ENCODE results near the gene PRDM11. TPM values are rescaled to one million over a fixed set of nuclear protein-coding genes. Genes with fewer than 3 reads are reported as not detected.

Gene PRDM11
- total RNA-seq, 2 donors from 2014 or later = 10.4 to 15.2 TPM

DNA sequence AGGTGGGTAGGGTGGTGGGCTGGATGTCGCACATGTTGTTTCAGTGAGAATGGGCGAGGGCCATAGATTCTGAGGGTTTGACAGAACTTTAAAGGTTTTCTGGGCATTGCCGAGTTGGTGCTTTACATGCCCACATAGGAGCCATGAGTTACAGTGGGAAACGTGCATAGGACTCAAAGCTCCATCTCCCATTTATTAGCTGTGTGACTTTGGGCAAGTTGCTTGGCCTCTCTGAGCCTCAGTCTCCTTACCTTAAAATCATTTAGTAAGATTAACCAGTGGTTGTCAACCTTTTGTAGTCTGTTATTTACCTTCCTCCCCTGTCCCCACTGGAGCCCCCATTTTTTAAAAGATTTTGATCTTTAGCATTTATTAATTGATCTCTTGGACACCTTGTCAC is 72.3 kb downstream of the PRDM11 start:
- WGBS, 2 experiments (ENCODE audit: insufficient coverage in 1 of 2, insufficient read length in 1 of 2) = 94 to 100% methylated on average over 1 to 4 of the region's 4 CpGs
- no peaks in the 10 kb centered on the region for H3K27me3 Mint-ChIP-seq (ENCODE audit: insufficient read depth)
- TF ChIP-seq, protein P1, sequence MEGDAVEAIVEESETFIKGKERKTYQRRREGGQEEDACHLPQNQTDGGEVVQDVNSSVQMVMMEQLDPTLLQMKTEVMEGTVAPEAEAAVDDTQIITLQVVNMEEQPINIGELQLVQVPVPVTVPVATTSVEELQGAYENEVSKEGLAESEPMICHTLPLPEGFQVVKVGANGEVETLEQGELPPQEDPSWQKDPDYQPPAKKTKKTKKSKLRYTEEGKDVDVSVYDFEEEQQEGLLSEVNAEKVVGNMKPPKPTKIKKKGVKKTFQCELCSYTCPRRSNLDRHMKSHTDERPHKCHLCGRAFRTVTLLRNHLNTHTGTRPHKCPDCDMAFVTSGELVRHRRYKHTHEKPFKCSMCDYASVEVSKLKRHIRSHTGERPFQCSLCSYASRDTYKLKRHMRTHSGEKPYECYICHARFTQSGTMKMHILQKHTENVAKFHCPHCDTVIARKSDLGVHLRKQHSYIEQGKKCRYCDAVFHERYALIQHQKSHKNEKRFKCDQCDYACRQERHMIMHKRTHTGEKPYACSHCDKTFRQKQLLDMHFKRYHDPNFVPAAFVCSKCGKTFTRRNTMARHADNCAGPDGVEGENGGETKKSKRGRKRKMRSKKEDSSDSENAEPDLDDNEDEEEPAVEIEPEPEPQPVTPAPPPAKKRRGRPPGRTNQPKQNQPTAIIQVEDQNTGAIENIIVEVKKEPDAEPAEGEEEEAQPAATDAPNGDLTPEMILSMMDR (conservative IDR thresholded peaks at IDR 0.05) = no peak
- Histone ChIP-seq H3K36me3 (ENCODE audit: control insufficient read depth, insufficient read depth, low read length) (no peaks in the 10 kb centered on the region), H3K27ac (ENCODE audit: low read depth, low read length) (no peak overlapping the region), H3K9ac (ENCODE audit: extremely low read depth, low read length, poor library complexity, severe bottlenecking) (no peak overlapping the region), H3K4me1 (ENCODE audit: control insufficient read depth, insufficient read depth, low read length) (no peaks in the 10 kb centered on the region), H3K4me3 (ENCODE audit: low read length) (no peak overlapping the region), H3K27me3 (ENCODE audit: control insufficient read depth, insufficient read depth, low read length, poor library complexity, severe bottlenecking) (no peaks in the 10 kb centered on the region), H3K9me3 (ENCODE audit: control insufficient read depth, low read length) (no peaks in the 10 kb centered on the region)
- H3K27ac Mint-ChIP-seq = no peak overlapping the region
- no peak for DNase-seq
- H3K9me3 Mint-ChIP-seq = no peaks in the 10 kb centered on the region
- H3K4me1 Mint-ChIP-seq = no peaks in the 10 kb centered on the region
- peaks cover 16% of the 10 kb centered on the region for H3K36me3 Mint-ChIP-seq (ENCODE audit: low read depth)
- H3K4me3 Mint-ChIP-seq = no peak overlapping the region

DNA sequence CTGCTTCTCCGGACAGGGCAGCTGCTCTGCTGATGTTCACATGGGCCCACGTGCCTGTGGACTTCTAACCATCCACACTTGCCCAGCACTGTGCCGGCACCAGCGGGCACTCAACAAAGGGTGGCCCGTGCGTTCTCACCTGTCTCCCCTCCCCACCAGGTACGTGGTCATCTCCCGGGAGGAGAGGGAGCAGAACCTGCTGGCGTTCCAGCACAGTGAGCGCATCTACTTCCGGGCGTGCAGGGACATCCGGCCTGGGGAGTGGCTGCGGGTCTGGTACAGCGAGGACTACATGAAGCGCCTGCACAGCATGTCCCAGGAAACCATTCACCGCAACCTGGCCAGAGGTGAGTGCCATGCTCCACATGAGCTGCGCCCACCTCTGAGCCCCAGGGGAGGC is 73.0 kb downstream of the PRDM11 start:
- H3K9me3 Mint-ChIP-seq = no peaks in the 10 kb centered on the region
- no peaks in the 10 kb centered on the region for H3K4me1 ChIP-seq (ENCODE audit: control insufficient read depth, insufficient read depth, low read length)
- H3K4me3 Mint-ChIP-seq = no peak overlapping the region
- no peaks in the 10 kb centered on the region for H3K36me3 ChIP-seq (ENCODE audit: control insufficient read depth, insufficient read depth, low read length)
- no peak overlapping the region for H3K4me3 ChIP-seq (ENCODE audit: low read length)
- H3K27ac Mint-ChIP-seq = no peak overlapping the region
- H3K9me3 ChIP-seq (ENCODE audit: control insufficient read depth, low read length) = no peaks in the 10 kb centered on the region
- 95% methylated on average over 10 to 18 of the region's 18 CpGs for WGBS, 2 experiments (ENCODE audit: insufficient coverage in 1 of 2, insufficient read length in 1 of 2)
- no peak overlapping the region for H3K9ac ChIP-seq (ENCODE audit: extremely low read depth, low read length, poor library complexity, severe bottlenecking)
- H3K36me3 Mint-ChIP-seq (ENCODE audit: low read depth) = peaks cover 22% of the 10 kb centered on the region
- DNase-seq = no peak
- TF ChIP-seq, protein P1 (conservative IDR thresholded peaks at IDR 0.05) = no peak
- no peaks in the 10 kb centered on the region for H3K4me1 Mint-ChIP-seq
- no peak overlapping the region for H3K27ac ChIP-seq (ENCODE audit: low read depth, low read length)
- H3K27me3 ChIP-seq (ENCODE audit: control insufficient read depth, insufficient read depth, low read length, poor library complexity, severe bottlenecking) = no peaks in the 10 kb centered on the region
- H3K27me3 Mint-ChIP-seq (ENCODE audit: insufficient read depth) = no peaks in the 10 kb centered on the region

DNA sequence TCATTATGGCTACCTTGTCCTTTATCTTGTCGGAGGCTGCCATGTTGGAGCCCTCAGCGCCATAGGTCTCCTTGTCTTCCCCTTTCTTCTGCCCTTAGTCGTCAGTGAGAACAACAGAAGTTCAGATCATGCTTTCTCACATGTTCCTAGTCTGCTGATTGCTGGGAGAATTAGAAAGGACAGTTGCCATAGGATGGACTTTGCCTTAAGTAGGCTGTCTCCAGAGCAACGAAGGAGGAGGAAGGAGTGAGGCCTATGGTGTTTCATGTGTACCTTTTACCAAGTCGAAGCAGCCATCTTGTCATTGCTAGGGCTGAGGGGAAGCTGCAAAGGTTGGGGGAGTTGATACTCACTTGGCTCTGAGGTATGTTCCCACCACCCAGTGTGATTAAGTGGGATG is 77.1 kb downstream of the PRDM11 start:
- H3K36me3 Mint-ChIP-seq (ENCODE audit: low read depth) = peaks cover 53% of the 10 kb centered on the region

More for the DNA sequence above, 77.1 kb downstream of the PRDM11 start:
- DNase-seq = no peak
- H3K4me1 ChIP-seq (ENCODE audit: control insufficient read depth, insufficient read depth, low read length) = no peaks in the 10 kb centered on the region
- no peak overlapping the region for H3K9ac ChIP-seq (ENCODE audit: extremely low read depth, low read length, poor library complexity, severe bottlenecking)
- H3K4me1 Mint-ChIP-seq = no peaks in the 10 kb centered on the region
- no peak overlapping the region for H3K4me3 Mint-ChIP-seq
- 90 to 91% methylated on average over 2 to 5 of the region's 5 CpGs for WGBS, 2 experiments (ENCODE audit: insufficient coverage in 1 of 2, insufficient read length in 1 of 2)
- no peak overlapping the region for H3K27ac Mint-ChIP-seq
- H3K27ac ChIP-seq (ENCODE audit: low read depth, low read length) = no peak overlapping the region
- H3K9me3 Mint-ChIP-seq = no peaks in the 10 kb centered on the region
- H3K36me3 ChIP-seq (ENCODE audit: control insufficient read depth, insufficient read depth, low read length) = peaks cover 4% of the 10 kb centered on the region
- H3K27me3 Mint-ChIP-seq (ENCODE audit: insufficient read depth) = no peaks in the 10 kb centered on the region
- no peaks in the 10 kb centered on the region for H3K27me3 ChIP-seq (ENCODE audit: control insufficient read depth, insufficient read depth, low read length, poor library complexity, severe bottlenecking)
- H3K9me3 ChIP-seq (ENCODE audit: control insufficient read depth, low read length) = no peaks in the 10 kb centered on the region
- H3K4me3 ChIP-seq (ENCODE audit: low read length) = no peak overlapping the region
- TF ChIP-seq, protein P1 (conservative IDR thresholded peaks at IDR 0.05) = no peak

Measured in endodermal cell (in vitro differentiated cells).